ENCODE results near the gene DDIT3. TPM values are rescaled to one million over a fixed set of nuclear protein-coding genes. Genes with fewer than 3 reads are reported as not detected.
"Not testable (repeated sequence)": the region's sequence is repeated elsewhere in the genome, so short reads cannot be mapped to it uniquely, and the experiment has no call there.

DDIT3 gene
- total RNA-seq, 2 donors from 2014 or later = 24.9 to 79.8 TPM

- DNase-seq (ENCODE audit: low spot score in 2 of 2) (peak; percentile 93 to 96), ATAC-seq (peak; percentile 59 to 64)
- H3K36me3 Mint-ChIP-seq = peaks cover 24 to 31% of the 10 kb centered on the region in 2 donors
- H3K27ac Mint-ChIP-seq = peak within 1 kb of the TSS; percentile 100
- H3K9me3 Mint-ChIP-seq = no peaks in the 10 kb centered on the region
Observed at GRCh38 chr12:57522011-57522886, 1.9 kb upstream of the DDIT3 start, which contains the start of gene MBD6. Gene MBD6 (plus strand): TSS chr12:57522824. CDS start chr12:57524304, 1,480 bp downstream.

GRCh38 chr12:57521525-57522010 is 1.3 kb upstream of the DDIT3 start:
- no peak for ATAC-seq
- H3K27ac Mint-ChIP-seq = peak overlapping the region; percentile 100
- no peaks in the 10 kb centered on the region for H3K9me3 Mint-ChIP-seq
- peaks cover 24 to 38% of the 10 kb centered on the region in 2 donors for H3K36me3 Mint-ChIP-seq
- DNase-seq (ENCODE audit: low spot score in 2 of 2) = peak in 1 of 2 donors; percentile 27

GRCh38 chr12:57519796-57520052 is 590 bp downstream of the DDIT3 start:
- Mint-ChIP-seq H3K27ac (peak overlapping the region; percentile 100), H3K36me3 (peaks cover 32 to 39% of the 10 kb centered on the region in 2 donors), H3K9me3 (no peaks in the 10 kb centered on the region)
- ATAC-seq (peak; percentile 0 to 1), DNase-seq (ENCODE audit: low spot score in 2 of 2) (no peak)

GRCh38 chr12:57518920-57519795 is 1.2 kb downstream of the DDIT3 start:
- ATAC-seq = no peak
- H3K27ac Mint-ChIP-seq = peak overlapping the region; percentile 100
- DNase-seq (ENCODE audit: low spot score in 2 of 2) = peak in 1 of 2 donors; percentile 39
- H3K9me3 Mint-ChIP-seq = no peaks in the 10 kb centered on the region
- peaks cover 32 to 39% of the 10 kb centered on the region in 2 donors for H3K36me3 Mint-ChIP-seq

GRCh38 chr12:57518176-57518919 is 2.0 kb downstream of the DDIT3 start:
- ATAC-seq (no peak), DNase-seq (ENCODE audit: low spot score in 2 of 2) (no peak)
- Mint-ChIP-seq H3K36me3 (peaks cover 32 to 39% of the 10 kb centered on the region in 2 donors), H3K9me3 (no peaks in the 10 kb centered on the region), H3K27ac (peak overlapping the region; percentile 100)

- H3K36me3 Mint-ChIP-seq = peaks cover 38 to 43% of the 10 kb centered on the region in 2 donors
- H3K9me3 Mint-ChIP-seq; DNase-seq (ENCODE audit: low spot score in 2 of 2); ATAC-seq: not testable (repeated sequence)
- H3K27ac Mint-ChIP-seq = peak overlapping the region; percentile 93 to 100
Observed at GRCh38 chr12:57517718-57518117, 2.6 kb downstream of the DDIT3 start.

- DNase-seq (ENCODE audit: low spot score in 2 of 2) (no peak), ATAC-seq (no peak)
- Mint-ChIP-seq H3K36me3 (peaks cover 43% of the 10 kb centered on the region in 2 donors), H3K27ac (peak overlapping the region; percentile 93 to 100), H3K9me3 (no peaks in the 10 kb centered on the region)
Observed at GRCh38 chr12:57517187-57517586, 3.1 kb downstream of the DDIT3 start.

GRCh38 chr12:57516617-57517153 is 3.6 kb downstream of the DDIT3 start:
- H3K9me3 Mint-ChIP-seq = no peaks in the 10 kb centered on the region
- no peak for ATAC-seq
- peak overlapping the region; percentile 93 to 100 for H3K27ac Mint-ChIP-seq
- peaks cover 43 to 45% of the 10 kb centered on the region in 2 donors for H3K36me3 Mint-ChIP-seq
- no peak for DNase-seq (ENCODE audit: low spot score in 2 of 2)

GRCh38 chr12:57515934-57516541 is 4.3 kb downstream of the DDIT3 start:
- DNase-seq (ENCODE audit: low spot score in 2 of 2) (no peak), ATAC-seq (no peak)
- Mint-ChIP-seq H3K27ac (peak overlapping the region; percentile 3 to 93), H3K9me3 (no peaks in the 10 kb centered on the region), H3K36me3 (peaks cover 43 to 45% of the 10 kb centered on the region in 2 donors)

- ATAC-seq = no peak
- Mint-ChIP-seq H3K9me3 (no peaks in the 10 kb centered on the region), H3K27ac (peak overlapping the region in 1 of 2 donors; percentile 3), H3K36me3 (peaks cover 43 to 45% of the 10 kb centered on the region in 2 donors)
- DNase-seq (ENCODE audit: low spot score in 2 of 2) = no peak
Observed at GRCh38 chr12:57515408-57515933, 4.8 kb downstream of the DDIT3 start.

GRCh38 chr12:57514720-57515407 is 5.5 kb downstream of the DDIT3 start:
- DNase-seq (ENCODE audit: low spot score in 2 of 2) (no peak), ATAC-seq (no peak)
- H3K36me3 Mint-ChIP-seq = peaks cover 38 to 39% of the 10 kb centered on the region in 2 donors
- peak overlapping the region in 1 of 2 donors; percentile 3 for H3K27ac Mint-ChIP-seq
- no peaks in the 10 kb centered on the region for H3K9me3 Mint-ChIP-seq

GRCh38 chr12:57514246-57514645 is 6.1 kb downstream of the DDIT3 start:
- H3K36me3 Mint-ChIP-seq = peaks cover 32 to 33% of the 10 kb centered on the region in 2 donors
- peak overlapping the region in 1 of 2 donors; percentile 81 for H3K27ac Mint-ChIP-seq
- not testable (repeated sequence) for DNase-seq (ENCODE audit: low spot score in 2 of 2); ATAC-seq; H3K9me3 Mint-ChIP-seq

- H3K36me3 Mint-ChIP-seq = peaks cover 26 to 28% of the 10 kb centered on the region in 2 donors
Observed at GRCh38 chr12:57513677-57514076, 6.6 kb downstream of the DDIT3 start.

GRCh38 chr12:57513266-57513665 is 7.0 kb downstream of the DDIT3 start:
- DNase-seq (ENCODE audit: low spot score in 2 of 2) (no peak), ATAC-seq (no peak)
- Mint-ChIP-seq H3K36me3 (peaks cover 22 to 23% of the 10 kb centered on the region in 2 donors), H3K9me3 (no peaks in the 10 kb centered on the region), H3K27ac (peak overlapping the region; percentile 18 to 52)

More at GRCh38 chr12:57513677-57514076, 6.6 kb downstream of the DDIT3 start:
- ATAC-seq; H3K9me3 Mint-ChIP-seq; DNase-seq (ENCODE audit: low spot score in 2 of 2): not testable (repeated sequence)
- peak overlapping the region in 1 of 2 donors; percentile 52 for H3K27ac Mint-ChIP-seq

GRCh38 chr12:57512665-57513064 is 7.6 kb downstream of the DDIT3 start:
- no peak for DNase-seq (ENCODE audit: low spot score in 2 of 2)
- Mint-ChIP-seq H3K9me3 (no peaks in the 10 kb centered on the region), H3K27ac (peak overlapping the region; percentile 52 to 61), H3K36me3 (peaks cover 16 to 21% of the 10 kb centered on the region in 2 donors)
- ATAC-seq = no peak
